ENCODE measurements around the gene MCTP1. TPM values are rescaled to one million over a fixed set of nuclear protein-coding genes. Genes with fewer than 3 reads are reported as not detected.
"Not testable (repeated sequence)": the region's sequence is repeated elsewhere in the genome, so short reads cannot be mapped to it uniquely, and the experiment has no call there.

The MCTP1 gene
- total RNA-seq, 1 donor from 2014 or later = not detected

GRCh38 chr5:95026718-95027117 is 258.2 kb downstream of the MCTP1 start:
- no peak for DNase-seq
- intact Hi-C loops (cut with micrococcal nuclease) = no loop called here
- Mint-ChIP-seq H3K9me3 (no peaks in the 10 kb centered on the region), H3K27me3 (peaks cover 4% of the 10 kb centered on the region), H3K27ac (no peak overlapping the region), H3K36me3 (ENCODE audit: low read depth) (no peaks in the 10 kb centered on the region), H3K4me1 (peaks cover 10% of the 10 kb centered on the region), H3K4me3 (no peak overlapping the region)

GRCh38 chr5:95022967-95023695 is 261.8 kb downstream of the MCTP1 start:
- H3K27ac Mint-ChIP-seq = no peak overlapping the region
- H3K36me3 Mint-ChIP-seq (ENCODE audit: low read depth) = no peaks in the 10 kb centered on the region
- no peak overlapping the region for H3K4me3 Mint-ChIP-seq
- H3K4me1 Mint-ChIP-seq = peaks cover 10% of the 10 kb centered on the region
- intact Hi-C loops (cut with micrococcal nuclease) = no loop called here
- peaks cover 4% of the 10 kb centered on the region for H3K27me3 Mint-ChIP-seq
- no peak for DNase-seq
- H3K9me3 Mint-ChIP-seq = no peaks in the 10 kb centered on the region

- Mint-ChIP-seq H3K9me3 (no peaks in the 10 kb centered on the region), H3K27me3 (peaks cover 4% of the 10 kb centered on the region), H3K4me3 (no peak overlapping the region), H3K36me3 (ENCODE audit: low read depth) (no peaks in the 10 kb centered on the region), H3K27ac (no peak overlapping the region), H3K4me1 (peaks cover 5% of the 10 kb centered on the region)
- DNase-seq = no peak
- intact Hi-C loops (cut with micrococcal nuclease) = no loop called here
Observed at GRCh38 chr5:95020345-95020744, 264.5 kb downstream of the MCTP1 start.

GRCh38 chr5:95018946-95019345 is 265.9 kb downstream of the MCTP1 start:
- peaks cover 5% of the 10 kb centered on the region for H3K4me1 Mint-ChIP-seq
- H3K4me3 Mint-ChIP-seq = no peak overlapping the region
- peaks cover 4% of the 10 kb centered on the region for H3K27me3 Mint-ChIP-seq
- no peak for DNase-seq
- H3K9me3 Mint-ChIP-seq = no peaks in the 10 kb centered on the region
- no peaks in the 10 kb centered on the region for H3K36me3 Mint-ChIP-seq (ENCODE audit: low read depth)
- no peak overlapping the region for H3K27ac Mint-ChIP-seq
- intact Hi-C loops (cut with micrococcal nuclease) = no loop called here

GRCh38 chr5:95018511-95018910 is 266.4 kb downstream of the MCTP1 start:
- Mint-ChIP-seq H3K9me3 (no peaks in the 10 kb centered on the region), H3K4me3 (no peak overlapping the region), H3K27me3 (peaks cover 4% of the 10 kb centered on the region), H3K27ac (no peak overlapping the region), H3K4me1 (peaks cover 5% of the 10 kb centered on the region), H3K36me3 (ENCODE audit: low read depth) (no peaks in the 10 kb centered on the region)
- intact Hi-C loops (cut with micrococcal nuclease) = no loop called here
- no peak for DNase-seq

GRCh38 chr5:95009812-95010211 is 275.1 kb downstream of the MCTP1 start:
- Mint-ChIP-seq H3K4me3 (no peak overlapping the region), H3K27ac (no peak overlapping the region), H3K27me3 (no peaks in the 10 kb centered on the region), H3K9me3 (no peaks in the 10 kb centered on the region), H3K36me3 (ENCODE audit: low read depth) (no peaks in the 10 kb centered on the region), H3K4me1 (no peaks in the 10 kb centered on the region)
- no peak for DNase-seq
- intact Hi-C loops (cut with micrococcal nuclease) = no loop called here

- no peaks in the 10 kb centered on the region for H3K4me1 Mint-ChIP-seq
- no peak overlapping the region for H3K27ac Mint-ChIP-seq
- no peaks in the 10 kb centered on the region for H3K27me3 Mint-ChIP-seq
- H3K36me3 Mint-ChIP-seq (ENCODE audit: low read depth) = no peaks in the 10 kb centered on the region
- intact Hi-C loops (cut with micrococcal nuclease) = no loop called here
- DNase-seq = no peak
- no peak overlapping the region for H3K4me3 Mint-ChIP-seq
- no peaks in the 10 kb centered on the region for H3K9me3 Mint-ChIP-seq
Observed at GRCh38 chr5:95007921-95008597, 276.8 kb downstream of the MCTP1 start.

GRCh38 chr5:95005811-95006210 is 279.1 kb downstream of the MCTP1 start:
- Mint-ChIP-seq H3K4me3 (no peak overlapping the region), H3K27me3 (no peaks in the 10 kb centered on the region), H3K27ac (no peak overlapping the region), H3K9me3 (no peaks in the 10 kb centered on the region), H3K36me3 (ENCODE audit: low read depth) (no peaks in the 10 kb centered on the region), H3K4me1 (no peaks in the 10 kb centered on the region)
- no peak for DNase-seq
- intact Hi-C loops (cut with micrococcal nuclease) = no loop called here

GRCh38 chr5:94998670-94999069 is 286.2 kb downstream of the MCTP1 start:
- Mint-ChIP-seq H3K9me3 (no peaks in the 10 kb centered on the region), H3K4me1 (no peaks in the 10 kb centered on the region), H3K4me3 (no peak overlapping the region), H3K27ac (no peak overlapping the region), H3K27me3 (no peaks in the 10 kb centered on the region), H3K36me3 (ENCODE audit: low read depth) (no peaks in the 10 kb centered on the region)
- intact Hi-C loops (cut with micrococcal nuclease) = no loop called here
- peak; percentile 23 for DNase-seq

- H3K27me3 Mint-ChIP-seq; H3K36me3 Mint-ChIP-seq (ENCODE audit: low read depth); H3K4me3 Mint-ChIP-seq; H3K27ac Mint-ChIP-seq; H3K9me3 Mint-ChIP-seq; H3K4me1 Mint-ChIP-seq; intact Hi-C loops (cut with micrococcal nuclease): not testable (repeated sequence)
- peak; percentile 17 for DNase-seq
Observed at GRCh38 chr5:94994537-94994936, 290.4 kb downstream of the MCTP1 start.

GRCh38 chr5:94993491-94993890 is 291.4 kb downstream of the MCTP1 start:
- no peaks in the 10 kb centered on the region for H3K4me1 Mint-ChIP-seq
- no peaks in the 10 kb centered on the region for H3K27me3 Mint-ChIP-seq
- H3K4me3 Mint-ChIP-seq = no peak overlapping the region
- intact Hi-C loops (cut with micrococcal nuclease) = no loop called here
- H3K27ac Mint-ChIP-seq = no peak overlapping the region
- no peaks in the 10 kb centered on the region for H3K36me3 Mint-ChIP-seq (ENCODE audit: low read depth)
- DNase-seq = peak; percentile 20
- no peaks in the 10 kb centered on the region for H3K9me3 Mint-ChIP-seq

GRCh38 chr5:94992325-94992724 is 292.6 kb downstream of the MCTP1 start:
- H3K27me3 Mint-ChIP-seq = no peaks in the 10 kb centered on the region
- intact Hi-C loops (cut with micrococcal nuclease) = no loop called here
- no peak overlapping the region for H3K4me3 Mint-ChIP-seq
- no peaks in the 10 kb centered on the region for H3K36me3 Mint-ChIP-seq (ENCODE audit: low read depth)
- H3K4me1 Mint-ChIP-seq = no peaks in the 10 kb centered on the region
- no peaks in the 10 kb centered on the region for H3K9me3 Mint-ChIP-seq
- no peak for DNase-seq
- H3K27ac Mint-ChIP-seq = no peak overlapping the region

- Mint-ChIP-seq H3K9me3 (no peaks in the 10 kb centered on the region), H3K27me3 (no peaks in the 10 kb centered on the region), H3K4me1 (no peaks in the 10 kb centered on the region), H3K4me3 (no peak overlapping the region), H3K36me3 (ENCODE audit: low read depth) (no peaks in the 10 kb centered on the region), H3K27ac (no peak overlapping the region)
- DNase-seq = peak; percentile 26
- intact Hi-C loops (cut with micrococcal nuclease) = no loop called here
Observed at GRCh38 chr5:94983861-94984535, 300.9 kb downstream of the MCTP1 start.

GRCh38 chr5:94977437-94977836 is 307.5 kb downstream of the MCTP1 start:
- intact Hi-C loops (cut with micrococcal nuclease) = no loop called here
- Mint-ChIP-seq H3K9me3 (peaks cover 9% of the 10 kb centered on the region), H3K4me3 (no peak overlapping the region), H3K27ac (no peak overlapping the region), H3K27me3 (no peaks in the 10 kb centered on the region), H3K36me3 (ENCODE audit: low read depth) (no peaks in the 10 kb centered on the region), H3K4me1 (no peaks in the 10 kb centered on the region)
- DNase-seq = no peak
